Measurements from ENCODE around the gene NAV2. TPM values are rescaled to one million over a fixed set of nuclear protein-coding genes. Genes with fewer than 3 reads are reported as not detected.

Gene NAV2
- total RNA-seq, 1 experiment from 2014 or later: 46.3 TPM

DNA sequence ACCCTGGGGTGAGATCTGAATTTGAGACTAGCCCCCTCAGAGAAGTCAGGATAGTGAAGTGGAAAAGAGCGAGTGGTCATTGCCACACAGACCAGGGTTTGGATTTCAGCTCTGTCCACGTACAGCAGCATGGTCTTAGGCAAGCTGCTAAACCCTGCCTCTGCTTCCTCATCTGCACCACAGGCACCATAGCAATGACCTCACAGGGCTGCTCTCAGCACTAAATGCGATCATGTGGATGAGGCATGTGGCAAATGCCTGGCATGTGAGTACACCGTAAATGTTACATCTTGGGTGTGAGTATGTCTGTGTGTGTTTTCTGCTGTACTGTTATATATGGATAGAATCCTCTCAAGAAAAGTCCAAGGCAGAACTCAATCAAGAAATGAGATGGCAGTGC is 15.8 kb downstream of the NAV2 start:
- WGBS (ENCODE audit: extremely low coverage, insufficient read length, low lambda C conversion rate): no CpG with 5 or more reads among the region's 4 CpGs
- Histone ChIP-seq H3K79me2 (ENCODE audit: insufficient read depth, low read length) (no peaks in the 10 kb centered on the region), H2AFZ (ENCODE audit: low read length) (no peak overlapping the region), H3K14ac (ENCODE audit: insufficient read depth, low read length) (no peak overlapping the region), H3K27me3 (ENCODE audit: insufficient read depth, low read length) (no peaks in the 10 kb centered on the region; the same call in 1 of the 2 replicates), H3K4ac (ENCODE audit: low read depth, low read length) (no peak overlapping the region), H4K8ac (replicated peaks; ENCODE audit: insufficient read length, low read depth, low read length) (no peak overlapping the region), H3K9me3 (ENCODE audit: control insufficient read depth, low read depth, low read length) (no peaks in the 10 kb centered on the region), H3K27ac (ENCODE audit: insufficient read length, low read depth, low read length) (no peak overlapping the region), H2AK5ac (ENCODE audit: insufficient read length, low read length) (no peak overlapping the region), H3T11ph (ENCODE audit: low read length) (no peak overlapping the region), H4K91ac (ENCODE audit: insufficient read length, low read depth, low read length) (no peak overlapping the region), H2BK15ac (ENCODE audit: low read depth, low read length) (no peak overlapping the region), H4K5ac (ENCODE audit: insufficient read length, low read depth, low read length) (no peak overlapping the region), H2BK5ac (ENCODE audit: insufficient read length, low read length) (no peak overlapping the region), H2BK12ac (ENCODE audit: insufficient read length, low read depth, low read length) (no peak overlapping the region), H3K9ac (ENCODE audit: extremely low read depth, insufficient read length, low read length) (no peak overlapping the region), H4K20me1 (ENCODE audit: control insufficient read depth, insufficient read depth, insufficient read length) (no peaks in the 10 kb centered on the region), H3K18ac (ENCODE audit: insufficient read length, low read depth, low read length) (no peak overlapping the region), H3K4me1 (ENCODE audit: insufficient read depth, low read length) (no peaks in the 10 kb centered on the region), H3K4me2 (ENCODE audit: insufficient read depth, insufficient read length, low read length) (no peak overlapping the region), H3K56ac (ENCODE audit: insufficient read length, low read depth, low read length) (no peak overlapping the region), H2BK120ac (ENCODE audit: low read depth, low read length, poor library complexity, severe bottlenecking) (no peak overlapping the region), H2BK20ac (ENCODE audit: low read depth, low read length, poor library complexity, severe bottlenecking) (no peak overlapping the region), H3K23ac (ENCODE audit: insufficient read length, low read depth, low read length) (no peak overlapping the region), H3K79me1 (ENCODE audit: insufficient read depth, low read depth, low read length, poor library complexity, severe bottlenecking) (no peaks in the 10 kb centered on the region), H3K23me2 (ENCODE audit: insufficient read length, low read depth, low read length, poor library complexity, severe bottlenecking) (no peaks in the 10 kb centered on the region)
- no peak for DNase-seq
- TF ChIP-seq CTCF (conservative IDR thresholded peaks at IDR 0.05): no peak
- Mint-ChIP-seq H3K4me1 (no peaks in the 10 kb centered on the region; a peak in 2 of 4 replicates), H3K27me3 (ENCODE audit: low read depth) (peaks cover 1% of the 10 kb centered on the region; the same call in 1 of the 2 replicates), H3K9me3 (no peaks in the 10 kb centered on the region), H3K4me3 (no peak overlapping the region), H3K36me3 (ENCODE audit: insufficient read depth in 1 of 3, low read depth in 3 of 3) (no peaks in the 10 kb centered on the region; a peak in 1 of 7 replicates), H3K27ac (no peak overlapping the region)
